Activated CD4-positive, CD25-positive, alpha-beta regulatory T cell treated with anti-CD3 and anti-CD28 coated beads, Interleukin-2, amount 50 U/mL, for 24 hours (primary cell): ENCODE results near the gene DHRS9.

Source experiments
- ATAC-seq, 2 donors: fragments of 150-1000 bp; cut with Tn5 transposase; one replicate each; pipeline ENCODE4 v1.10.0; 2021; ENCODE audit warnings: mild to moderate bottlenecking in 1 of 2, moderate library complexity in 1 of 2

The DHRS9 gene

DNA sequence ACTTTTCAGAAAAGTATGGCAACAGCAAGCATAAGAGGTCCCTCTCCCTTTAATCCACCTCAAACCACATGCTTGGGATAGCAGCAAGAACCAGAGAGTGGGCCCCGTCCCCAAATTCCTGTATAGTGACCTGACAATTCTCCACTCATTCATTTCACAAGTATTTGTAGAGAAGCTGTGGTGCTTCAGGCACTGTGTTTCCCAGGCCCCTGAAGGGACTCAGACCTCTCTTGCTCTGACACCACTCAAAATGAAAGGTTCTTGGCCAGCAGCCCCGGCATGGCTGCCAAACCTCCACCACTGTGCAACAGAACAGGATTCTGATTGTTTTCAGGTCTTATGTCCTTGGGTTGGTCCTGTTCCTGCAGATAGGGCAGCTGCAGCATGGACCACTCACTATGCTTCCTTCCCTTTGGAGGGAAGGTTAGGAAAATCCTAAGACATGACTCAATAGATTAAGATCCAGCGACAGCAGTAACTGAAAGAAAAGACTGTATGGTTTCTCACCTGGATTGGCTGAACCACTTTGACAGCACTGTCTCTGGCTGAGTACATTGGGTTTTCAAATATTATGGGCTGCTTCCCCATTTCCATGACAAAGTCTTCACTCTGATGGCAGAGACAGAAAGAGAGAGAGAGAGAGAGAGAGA is 67.6 kb downstream of the DHRS9 start:
- ATAC-seq, result no peak

DNA sequence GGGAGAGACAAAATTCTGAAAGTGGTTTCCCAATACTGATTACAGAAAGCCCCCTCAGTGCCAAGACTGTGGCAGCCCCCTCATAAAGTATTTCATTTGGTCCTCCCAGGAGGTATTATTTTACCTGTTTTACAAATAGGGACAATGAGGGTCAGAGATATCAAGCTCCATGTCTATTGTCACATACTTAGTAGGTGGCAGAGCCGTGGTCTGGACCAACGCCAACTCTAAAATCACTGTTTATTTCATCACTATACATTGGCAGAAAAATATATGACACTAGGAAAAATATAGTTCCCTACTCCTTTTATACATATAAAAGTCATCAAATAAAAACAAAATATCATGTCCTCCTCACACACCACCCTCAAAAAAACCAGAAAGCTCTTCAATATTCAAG is 68.6 kb downstream of the DHRS9 start:
- ATAC-seq, result no peak

DNA sequence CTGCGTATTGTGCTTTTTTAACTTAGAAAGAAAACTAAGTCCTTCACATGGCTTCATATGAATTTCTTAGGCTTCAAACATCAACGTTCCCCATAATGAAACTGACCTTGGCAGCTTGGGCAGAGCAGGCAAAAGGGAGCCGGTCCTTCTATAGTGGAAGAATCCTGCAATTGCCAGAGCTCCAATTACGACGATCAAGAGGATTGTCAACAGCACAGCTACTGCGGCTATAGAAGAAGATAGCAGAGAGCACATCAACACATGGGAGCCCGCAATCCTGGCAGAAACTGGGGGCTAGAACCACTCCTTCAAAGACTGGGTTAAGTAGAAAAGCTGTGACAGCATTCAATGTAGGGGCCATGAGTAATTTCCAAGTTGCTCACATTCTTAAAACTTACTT is 69.8 kb downstream of the DHRS9 start:
- ATAC-seq, result no peak

DNA sequence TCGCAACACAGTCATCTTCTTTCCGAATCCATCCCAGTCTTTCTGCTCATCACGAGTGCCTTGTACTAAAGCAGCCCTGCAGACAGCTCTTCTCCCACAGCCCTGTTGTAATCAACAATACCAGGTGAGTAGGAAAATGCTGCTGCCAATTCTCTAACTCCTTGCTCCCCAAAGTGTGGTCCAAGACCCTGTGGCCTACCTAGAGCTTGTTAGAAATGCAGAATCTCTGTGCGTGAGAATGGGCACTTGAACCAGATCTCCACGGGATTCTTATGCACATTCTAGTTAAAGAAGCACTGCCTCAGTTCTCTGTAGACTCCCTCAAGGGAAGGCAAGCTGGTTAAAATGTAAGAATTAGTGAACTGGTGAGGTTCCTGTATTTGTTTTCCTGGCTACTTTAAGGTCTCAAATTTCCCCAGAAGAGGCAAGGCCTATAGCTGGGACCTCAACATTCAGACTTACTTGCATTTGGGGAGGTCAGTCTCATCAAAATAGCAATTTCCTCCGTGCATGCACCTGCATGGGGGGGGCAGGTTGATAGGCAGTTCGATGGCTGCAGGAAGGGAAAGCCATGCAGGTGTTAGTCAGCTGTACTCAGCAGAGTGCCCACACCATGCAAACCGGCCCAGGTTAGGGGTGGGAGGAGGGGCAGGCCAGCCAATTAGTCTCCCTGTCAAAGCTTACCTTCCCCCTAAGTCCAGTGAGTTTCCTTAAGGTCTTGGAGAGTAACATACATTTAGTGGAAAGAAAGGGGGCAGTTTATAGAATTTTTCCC is 70.8 kb downstream of the DHRS9 start:
- ATAC-seq, result no peak

DNA sequence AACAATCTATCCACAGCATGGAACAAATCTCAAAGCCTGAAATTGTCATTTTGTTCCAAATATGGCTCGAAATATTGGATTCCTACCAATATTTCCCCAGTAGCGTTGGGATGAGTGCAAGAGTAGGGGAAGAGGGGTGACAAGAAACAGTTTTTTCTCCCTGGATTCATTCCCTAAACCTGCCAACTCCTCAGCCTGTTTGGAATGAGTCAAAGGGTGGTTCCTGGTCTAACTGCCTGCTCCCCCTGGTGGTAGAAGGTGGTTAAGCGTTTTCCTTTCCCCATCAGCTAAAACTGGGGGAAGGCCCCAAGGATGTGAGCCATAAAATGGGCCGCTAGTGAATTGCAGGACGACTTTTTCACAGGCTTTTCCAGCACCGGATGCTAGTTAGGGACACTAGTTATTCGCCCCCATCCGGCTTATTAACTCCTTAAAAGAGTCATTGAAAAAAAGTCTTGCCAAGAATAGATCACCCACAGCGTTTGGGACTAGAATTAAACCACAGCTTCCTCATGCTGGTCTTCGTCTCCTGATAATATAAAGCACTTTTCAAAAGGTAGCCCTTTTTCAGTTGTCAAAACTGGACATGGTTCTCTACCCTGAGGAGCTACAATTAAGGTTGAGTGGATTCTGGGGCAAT is 72.5 kb downstream of the DHRS9 start:
- peak in 1 of 2 donors; percentile 53 for ATAC-seq

DNA sequence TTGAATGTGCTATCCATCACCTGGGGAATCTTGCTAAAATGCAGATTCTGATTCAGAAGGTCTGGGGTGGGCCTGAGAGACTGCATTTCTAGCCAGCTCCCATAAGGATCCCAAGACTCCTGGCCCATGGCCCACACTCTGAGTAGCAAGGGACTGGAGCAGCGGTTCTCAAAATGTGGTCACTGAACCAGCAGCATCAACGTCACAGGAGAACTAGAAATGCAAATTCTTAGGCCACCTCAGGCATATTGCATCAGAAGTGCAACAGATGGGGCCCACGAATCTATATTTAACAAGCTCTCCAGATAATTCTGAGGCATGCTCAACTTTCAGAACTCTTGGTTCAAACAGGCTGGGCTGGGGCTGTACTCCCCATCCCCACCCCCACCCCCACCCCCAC is 74.6 kb downstream of the DHRS9 start:
- no peak for ATAC-seq
